ENCODE measurements around the gene RNF13. TPM values are rescaled to one million over a fixed set of nuclear protein-coding genes. Genes with fewer than 3 reads are reported as not detected.

Gene RNF13
- total RNA-seq, 2 experiments from 2014 or later, result 28.8 to 41.2 TPM

GRCh38 chr3:149900322-149900721 lies 87.3 kb downstream of the RNF13 start:
- Mint-ChIP-seq H3K9me3 (ENCODE audit: low read depth) (no peaks in the 10 kb centered on the region), H3K4me3 (no peak overlapping the region), H3K27me3 (no peaks in the 10 kb centered on the region), H3K36me3 (ENCODE audit: low read depth) (peaks cover 14% of the 10 kb centered on the region), H3K27ac (no peak overlapping the region), H3K4me1 (peaks cover 2% of the 10 kb centered on the region)
- POLR2A ChIA-PET, result no interaction called here
- CTCF ChIA-PET, result interaction anchor here (0.6 to 1.1 kb wide), 2 partner anchors 9 to 85 kb away, joined by 3 read pairs; no protein-coding TSS in a partner anchor
- intact Hi-C loops (cut with DNase I, micrococcal nuclease), result no loop called here
- no peak for ATAC-seq
- DNase-seq, result no peak

- H3K4me3 Mint-ChIP-seq, result no peak overlapping the region
- no peak overlapping the region for H3K27ac Mint-ChIP-seq
- POLR2A ChIA-PET, result no interaction called here
- intact Hi-C loops (cut with DNase I, micrococcal nuclease), result no loop called here
- DNase-seq, result no peak
- H3K9me3 Mint-ChIP-seq (ENCODE audit: low read depth), result no peaks in the 10 kb centered on the region
- H3K36me3 Mint-ChIP-seq (ENCODE audit: low read depth), result peaks cover 14% of the 10 kb centered on the region
- CTCF ChIA-PET, result interaction anchor here (0.8 to 1.2 kb wide), 3 partner anchors 11 to 313 kb away, joined by 3 to 4 read pairs (median 3); no protein-coding TSS in a partner anchor
- H3K4me1 Mint-ChIP-seq, result peaks cover 2% of the 10 kb centered on the region
- no peaks in the 10 kb centered on the region for H3K27me3 Mint-ChIP-seq
- ATAC-seq, result no peak
Measured at GRCh38 chr3:149901770-149902169, 88.8 kb downstream of the RNF13 start.

- Mint-ChIP-seq H3K27ac (no peak overlapping the region), H3K9me3 (ENCODE audit: low read depth) (no peaks in the 10 kb centered on the region), H3K27me3 (no peaks in the 10 kb centered on the region), H3K4me3 (no peak overlapping the region), H3K4me1 (peaks cover 2% of the 10 kb centered on the region), H3K36me3 (ENCODE audit: low read depth) (peaks cover 10% of the 10 kb centered on the region)
- ChIA-PET POLR2A (no interaction called here), CTCF (no interaction called here)
- DNase-seq, result no peak
- intact Hi-C loops (cut with DNase I, micrococcal nuclease), result no loop called here
- no peak for ATAC-seq
Measured at GRCh38 chr3:149902498-149903139, 89.6 kb downstream of the RNF13 start.

- ChIA-PET CTCF (interaction anchor here (1.0 to 1.8 kb wide), 4 partner anchors 10 to 98 kb away, joined by 3 to 6 read pairs (median 3); no protein-coding TSS in a partner anchor), POLR2A (no interaction called here)
- DNase-seq (no peak), ATAC-seq (no peak)
- Mint-ChIP-seq H3K36me3 (ENCODE audit: low read depth) (peaks cover 4% of the 10 kb centered on the region), H3K27me3 (no peaks in the 10 kb centered on the region), H3K27ac (no peak overlapping the region), H3K4me1 (no peaks in the 10 kb centered on the region), H3K9me3 (ENCODE audit: low read depth) (no peaks in the 10 kb centered on the region), H3K4me3 (no peak overlapping the region)
- intact Hi-C loops (cut with DNase I, micrococcal nuclease), result no loop called here
Measured at GRCh38 chr3:149906036-149906435, 93.0 kb downstream of the RNF13 start.

- Mint-ChIP-seq H3K4me1 (no peaks in the 10 kb centered on the region), H3K9me3 (ENCODE audit: low read depth) (no peaks in the 10 kb centered on the region), H3K4me3 (no peak overlapping the region), H3K36me3 (ENCODE audit: low read depth) (peaks cover 10% of the 10 kb centered on the region), H3K27me3 (no peaks in the 10 kb centered on the region), H3K27ac (peak overlapping the region; percentile 21)
- intact Hi-C loops (cut with DNase I, micrococcal nuclease), result no loop called here
- CTCF ChIA-PET, result interaction anchor here (0.6 kb wide), 1 partner anchor 8 kb away, joined by 3 read pairs; no protein-coding TSS in a partner anchor
- POLR2A ChIA-PET, result no interaction called here
- ATAC-seq, result no peak
- no peak for DNase-seq
Measured at GRCh38 chr3:149908424-149908957, 95.5 kb downstream of the RNF13 start.

- Mint-ChIP-seq H3K27me3 (no peaks in the 10 kb centered on the region), H3K27ac (no peak overlapping the region), H3K36me3 (ENCODE audit: low read depth) (peaks cover 15% of the 10 kb centered on the region), H3K4me1 (no peaks in the 10 kb centered on the region), H3K4me3 (no peak overlapping the region), H3K9me3 (ENCODE audit: low read depth) (no peaks in the 10 kb centered on the region)
- CTCF ChIA-PET, result interaction anchor here (0.8 kb wide), 1 partner anchor 23 kb away, joined by 3 read pairs; no protein-coding TSS in a partner anchor
- no peak for ATAC-seq
- DNase-seq, result no peak
- intact Hi-C loops (cut with DNase I, micrococcal nuclease), result no loop called here
- POLR2A ChIA-PET, result no interaction called here
Measured at GRCh38 chr3:149909923-149910322, 96.9 kb downstream of the RNF13 start.

- intact Hi-C loops (cut with DNase I, micrococcal nuclease), result no loop called here
Measured at GRCh38 chr3:149917124-149917667, 104.2 kb downstream of the RNF13 start.

GRCh38 chr3:149919509-149919908 lies 106.5 kb downstream of the RNF13 start:
- Mint-ChIP-seq H3K9me3 (ENCODE audit: low read depth) (no peaks in the 10 kb centered on the region), H3K4me3 (no peak overlapping the region), H3K36me3 (ENCODE audit: low read depth) (peaks cover 36% of the 10 kb centered on the region), H3K27me3 (no peaks in the 10 kb centered on the region), H3K4me1 (no peaks in the 10 kb centered on the region), H3K27ac (no peak overlapping the region)
- DNase-seq (no peak), ATAC-seq (no peak)
- intact Hi-C loops (cut with DNase I, micrococcal nuclease), result no loop called here
- ChIA-PET POLR2A (no interaction called here), CTCF (interaction anchor here (1.2 kb wide), 1 partner anchor 16 kb away, joined by 4 read pairs; no protein-coding TSS in a partner anchor)

More at GRCh38 chr3:149917124-149917667, 104.2 kb downstream of the RNF13 start:
- H3K9me3 Mint-ChIP-seq (ENCODE audit: low read depth), result no peaks in the 10 kb centered on the region
- ATAC-seq (no peak), DNase-seq (no peak)
- POLR2A ChIA-PET, result no interaction called here
- H3K4me1 Mint-ChIP-seq, result no peaks in the 10 kb centered on the region
- H3K4me3 Mint-ChIP-seq, result no peak overlapping the region
- H3K27ac Mint-ChIP-seq, result no peak overlapping the region
- peaks cover 43% of the 10 kb centered on the region for H3K36me3 Mint-ChIP-seq (ENCODE audit: low read depth)
- CTCF ChIA-PET, result no interaction called here
- H3K27me3 Mint-ChIP-seq, result no peaks in the 10 kb centered on the region

GRCh38 chr3:149920119-149920518 lies 107.1 kb downstream of the RNF13 start:
- ATAC-seq (no peak), DNase-seq (no peak)
- Mint-ChIP-seq H3K36me3 (ENCODE audit: low read depth) (peaks cover 34% of the 10 kb centered on the region), H3K27me3 (no peaks in the 10 kb centered on the region), H3K9me3 (ENCODE audit: low read depth) (no peaks in the 10 kb centered on the region), H3K27ac (no peak overlapping the region), H3K4me3 (no peak overlapping the region), H3K4me1 (no peaks in the 10 kb centered on the region)
- intact Hi-C loops (cut with DNase I, micrococcal nuclease), result no loop called here
- POLR2A ChIA-PET, result no interaction called here
- CTCF ChIA-PET, result interaction anchor here (1.2 kb wide), 1 partner anchor 16 kb away, joined by 4 read pairs; no protein-coding TSS in a partner anchor

- no peaks in the 10 kb centered on the region for H3K27me3 Mint-ChIP-seq
- DNase-seq (no peak), ATAC-seq (no peak)
- H3K4me3 Mint-ChIP-seq, result no peak overlapping the region
- H3K27ac Mint-ChIP-seq, result no peak overlapping the region
- peaks cover 5% of the 10 kb centered on the region for H3K9me3 Mint-ChIP-seq (ENCODE audit: low read depth)
- POLR2A ChIA-PET, result no interaction called here
- H3K36me3 Mint-ChIP-seq (ENCODE audit: low read depth), result peaks cover 35% of the 10 kb centered on the region
- CTCF ChIA-PET, result interaction anchor here (0.7 to 0.8 kb wide), 2 partner anchors 15 to 41 kb away, joined by 3 read pairs; no protein-coding TSS in a partner anchor
- intact Hi-C loops (cut with DNase I, micrococcal nuclease), result no loop called here
- peaks cover 12% of the 10 kb centered on the region for H3K4me1 Mint-ChIP-seq
Measured at GRCh38 chr3:149933008-149933407, 120.0 kb downstream of the RNF13 start.

- H3K4me3 Mint-ChIP-seq, result no peak overlapping the region
- POLR2A ChIA-PET, result no interaction called here
- no peak overlapping the region for H3K27ac Mint-ChIP-seq
- H3K4me1 Mint-ChIP-seq, result peaks cover 12% of the 10 kb centered on the region
- intact Hi-C loops (cut with DNase I, micrococcal nuclease), result no loop called here
- CTCF ChIA-PET, result no interaction called here
- no peak for DNase-seq
- ATAC-seq, result no peak
- H3K27me3 Mint-ChIP-seq, result no peaks in the 10 kb centered on the region
- H3K36me3 Mint-ChIP-seq (ENCODE audit: low read depth), result peaks cover 32% of the 10 kb centered on the region
- peaks cover 5% of the 10 kb centered on the region for H3K9me3 Mint-ChIP-seq (ENCODE audit: low read depth)
Measured at GRCh38 chr3:149933858-149934257, 120.8 kb downstream of the RNF13 start.

GRCh38 chr3:149934524-149934923 lies 121.5 kb downstream of the RNF13 start:
- Mint-ChIP-seq H3K27ac (no peak overlapping the region), H3K4me1 (peaks cover 17% of the 10 kb centered on the region), H3K36me3 (ENCODE audit: low read depth) (peaks cover 32% of the 10 kb centered on the region), H3K4me3 (no peak overlapping the region), H3K9me3 (ENCODE audit: low read depth) (peaks cover 5% of the 10 kb centered on the region), H3K27me3 (no peaks in the 10 kb centered on the region)
- ATAC-seq (no peak), DNase-seq (no peak)
- CTCF ChIA-PET, result interaction anchor here (1.0 kb wide), 1 partner anchor 250 kb away, joined by 4 read pairs; no protein-coding TSS in a partner anchor
- intact Hi-C loops (cut with DNase I, micrococcal nuclease), result no loop called here
- POLR2A ChIA-PET, result no interaction called here

All from activated CD4-positive, alpha-beta T cell treated with anti-CD3 and anti-CD28 coated beads for 36 hours (primary cell).